Posterior cingulate gyrus (tissue), 11 donors: ENCODE results near the gene GSTM3.
"Not testable (repeated sequence)": the region's sequence is repeated elsewhere in the genome, so short reads cannot be mapped to it uniquely, and the experiment has no call there.

Source experiments
- DNase-seq, 10 donors: peaks; one replicate each; pipeline versions ENCODE4 v3.0.0 to v3.0.0-alpha.2; 2020 to 2021; ENCODE audit warnings: mixed read lengths in 3 of 10
- intact Hi-C: fragments of 100-400 bp; cut with DNase I; formaldehyde crosslinking; loops from one replicate; pipeline ENCODE4 v1.15.1; 2023

GSTM3 gene

GRCh38 chr1:109763646-109764415 is 23.0 kb upstream of the GSTM3 start, which contains the start of gene EPS8L3:
Gene EPS8L3 (minus strand): TSS chr1:109763923. CDS start chr1:109761749, 2,174 bp downstream.
- intact Hi-C loops: no loop called here
- DNase-seq: peak in 6 of 10 donors; percentile 2 to 80 (median 18)

DNA sequence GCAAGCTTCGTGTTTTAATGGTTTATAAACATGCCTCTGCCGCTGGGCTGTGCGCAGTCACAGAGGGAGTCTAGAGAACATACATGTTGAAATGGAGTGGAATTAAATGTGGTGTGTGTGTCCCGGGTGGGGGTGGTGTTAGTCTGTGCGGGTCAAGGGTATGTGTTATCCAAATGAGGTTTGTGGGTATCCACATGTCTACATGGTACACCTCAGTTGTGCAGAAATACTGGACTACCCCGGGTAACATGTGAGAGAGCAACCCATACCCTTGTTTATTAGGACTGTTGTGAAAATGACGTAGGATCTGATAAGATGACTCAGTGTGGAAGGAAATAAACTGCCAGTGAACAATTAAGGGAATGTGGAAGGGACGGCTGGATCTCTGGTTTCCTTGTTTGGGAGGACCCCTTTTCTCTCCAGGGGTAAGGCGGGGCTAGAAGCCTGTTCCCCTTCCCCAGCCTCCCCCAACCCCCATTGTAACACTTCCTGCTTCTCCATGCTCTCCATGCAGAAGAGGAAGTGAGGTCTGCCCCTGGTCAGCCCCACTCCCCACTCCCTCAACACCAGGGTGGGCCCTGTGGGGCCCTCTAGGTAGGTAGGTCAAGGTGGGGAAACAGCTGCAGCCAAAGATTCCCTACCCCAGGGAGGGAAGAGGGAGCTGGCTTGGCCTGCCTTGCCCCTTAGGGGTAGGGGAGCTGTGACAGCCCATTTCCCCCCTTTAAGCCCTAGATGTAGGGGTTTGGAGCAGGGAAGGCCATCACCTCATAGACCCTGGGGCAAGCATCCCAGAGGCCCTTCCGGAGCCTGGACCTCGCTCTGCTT is 22.2 kb upstream of the GSTM3 start:
- peak in 5 of 10 donors; percentile 6 to 35 (median 26) for DNase-seq
- intact Hi-C loops: no loop called here

DNA sequence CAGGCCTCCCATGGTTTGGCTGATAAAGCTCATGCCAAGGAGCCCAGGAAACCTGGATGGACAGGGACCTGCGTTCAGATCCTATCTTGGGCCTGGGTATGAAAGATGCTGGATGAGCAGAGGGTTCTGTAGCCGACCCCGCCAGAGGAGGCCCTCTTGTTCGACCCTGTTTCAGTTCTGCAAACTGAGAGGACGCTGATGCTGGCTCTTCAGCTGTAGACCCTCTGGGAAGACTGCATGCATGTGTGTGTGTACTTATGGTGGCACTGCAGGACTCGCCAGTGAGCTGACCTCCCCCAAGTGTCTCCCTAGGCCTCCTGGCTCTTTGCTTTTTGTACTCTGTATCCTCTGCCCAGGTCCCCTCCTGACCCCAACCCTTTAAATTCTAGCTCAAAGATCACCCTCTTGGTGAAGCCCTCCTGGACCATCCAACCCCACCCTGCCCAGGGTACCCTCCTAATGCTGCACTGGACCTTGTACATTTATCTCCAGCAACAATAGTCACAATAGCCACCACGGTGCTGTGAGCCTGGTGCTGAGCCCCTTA is 21.3 kb upstream of the GSTM3 start:
- intact Hi-C loops: no loop called here
- DNase-seq: peak in 4 of 10 donors; percentile 2 to 24 (median 16)

GRCh38 chr1:109761227-109762038 is 20.6 kb upstream of the GSTM3 start:
- DNase-seq: peak in 5 of 10 donors; percentile 14 to 81 (median 31)
- intact Hi-C loops: no loop called here

- peak in 5 of 10 donors; percentile 4 to 70 (median 30) for DNase-seq
- intact Hi-C loops: no loop called here
Measured at GRCh38 chr1:109760581-109761226, 19.9 kb upstream of the GSTM3 start.

GRCh38 chr1:109759513-109760334 is 18.9 kb upstream of the GSTM3 start:
- DNase-seq: peak in 4 of 10 donors; percentile 2 to 62 (median 34)

GRCh38 chr1:109757936-109758786 is 17.3 kb upstream of the GSTM3 start:
- intact Hi-C loops: no loop called here
- peak in 3 of 10 donors; percentile 2 to 63 (median 35) for DNase-seq

More at GRCh38 chr1:109759513-109760334, 18.9 kb upstream of the GSTM3 start:
- intact Hi-C loops: no loop called here

DNA sequence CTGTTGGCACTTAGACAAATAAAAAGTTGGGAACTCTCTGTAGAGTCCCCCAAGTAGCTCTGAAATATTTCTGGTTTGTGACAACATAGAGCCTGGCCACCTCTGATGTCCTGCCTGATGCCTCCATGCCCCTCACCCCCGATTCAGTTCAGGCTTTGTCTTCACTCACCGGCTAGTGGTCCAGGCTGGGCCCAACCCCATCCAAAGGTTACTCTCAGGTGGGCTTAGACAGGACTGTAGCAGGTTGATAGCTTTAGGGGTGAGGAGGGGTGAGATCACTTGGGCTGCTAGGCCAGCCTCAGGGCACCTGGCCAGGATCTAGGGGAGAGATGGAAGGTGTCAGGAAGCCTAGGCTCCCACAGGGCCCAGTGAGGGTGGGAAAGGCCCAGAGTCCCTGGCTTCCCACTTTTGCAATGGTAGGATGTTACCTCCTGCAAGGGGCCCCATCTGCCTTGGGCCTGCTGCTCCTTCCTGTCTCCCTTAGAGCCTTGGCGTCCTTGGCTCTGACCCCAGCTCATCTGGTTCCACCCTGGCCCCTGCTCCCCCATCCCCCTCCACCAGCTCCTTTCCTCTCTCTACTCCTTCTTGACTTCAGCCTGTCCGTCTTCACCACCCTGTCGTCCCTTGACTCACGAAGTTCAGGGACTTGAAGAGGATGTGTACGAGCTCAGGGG is 16.1 kb upstream of the GSTM3 start:
- intact Hi-C loops: no loop called here
- DNase-seq: peak in 1 of 10 donors; percentile 59

DNA sequence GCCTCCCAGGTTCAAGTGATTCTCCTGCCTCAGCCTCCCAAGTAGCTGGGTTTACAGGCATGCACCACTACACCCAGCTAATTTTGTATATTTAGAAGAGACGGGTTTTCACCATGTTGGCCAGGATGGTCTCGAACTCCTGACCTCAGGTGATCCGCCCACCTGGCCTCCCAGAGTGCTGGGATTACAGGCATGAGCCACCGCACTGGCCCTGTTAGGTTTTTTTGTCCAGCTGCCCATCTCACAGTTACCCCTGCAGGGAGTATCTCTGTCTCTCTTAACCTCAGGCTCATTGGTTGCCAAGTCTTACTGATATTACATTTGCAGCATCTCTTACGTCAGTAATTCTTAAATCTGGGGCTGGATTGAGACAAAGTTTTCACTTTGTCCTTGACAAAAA is 15.5 kb upstream of the GSTM3 start:
- DNase-seq: peak in 1 of 10 donors; percentile 32

DNA sequence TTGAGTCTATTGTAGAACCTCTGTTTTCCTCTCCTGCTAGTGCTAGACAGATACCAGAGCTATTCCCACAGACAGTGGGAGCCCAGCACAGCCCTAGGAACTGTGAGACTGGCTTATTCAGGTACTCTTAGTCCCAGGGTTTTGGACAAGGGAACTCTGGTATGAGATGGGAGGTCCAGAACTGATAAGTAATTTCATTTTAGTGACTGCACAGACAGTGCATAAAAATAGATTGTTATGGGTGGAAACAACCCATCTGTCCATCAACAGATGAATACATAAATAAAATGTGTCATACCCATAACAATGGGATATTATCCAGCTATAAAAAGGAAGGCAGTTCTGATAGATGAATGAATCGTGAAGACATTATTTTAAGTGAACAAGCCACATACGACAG is 13.9 kb upstream of the GSTM3 start:
- intact Hi-C loops: no loop called here
- DNase-seq: peak in 1 of 10 donors; percentile 16

More for the DNA sequence above, 15.5 kb upstream of the GSTM3 start:
- intact Hi-C loops: not testable (repeated sequence)

DNA sequence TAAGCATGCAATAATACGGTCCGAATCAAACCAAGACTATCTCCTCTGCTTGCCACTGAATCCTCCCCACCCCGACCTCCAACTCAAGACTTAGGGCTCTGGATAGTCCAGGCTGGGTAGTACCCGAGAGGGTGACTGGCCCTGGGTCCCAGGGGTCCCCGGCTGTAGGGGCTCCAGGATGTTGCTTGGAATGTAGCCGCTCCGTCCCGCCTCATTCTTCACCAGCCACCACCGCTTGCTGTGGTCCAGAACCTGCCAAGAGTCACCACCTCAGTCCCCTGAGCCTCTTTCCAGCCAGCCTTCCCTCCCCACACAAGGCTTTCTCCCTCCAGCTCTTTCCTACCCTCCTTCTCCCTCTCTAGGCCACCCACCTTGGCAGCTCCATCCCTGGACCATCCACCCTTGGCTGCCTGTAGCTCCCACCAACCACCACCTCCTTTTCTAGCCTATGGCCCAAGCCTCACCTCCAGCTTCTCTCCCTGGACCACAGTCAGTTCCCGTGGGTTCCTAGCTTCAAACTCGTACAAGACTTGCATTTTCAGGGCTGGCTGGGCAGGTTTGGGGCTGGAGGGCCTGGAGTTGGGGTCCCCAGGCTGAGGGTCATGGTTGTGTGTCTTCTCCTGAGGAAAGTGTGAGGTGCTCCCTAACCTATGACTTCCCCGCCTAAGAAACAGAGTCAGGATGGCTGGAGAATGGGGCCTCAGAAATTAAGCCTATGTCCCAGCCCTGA is 10.9 kb upstream of the GSTM3 start:
- peak in 1 of 10 donors; percentile 23 for DNase-seq
- intact Hi-C loops: no loop called here

GRCh38 chr1:109750920-109751319 is 10.1 kb upstream of the GSTM3 start:
- DNase-seq: no peak
- intact Hi-C loops: no loop called here

- intact Hi-C loops: no loop called here
- DNase-seq: peak in 1 of 10 donors; percentile 15
Measured at GRCh38 chr1:109750241-109750882, 9.5 kb upstream of the GSTM3 start.

GRCh38 chr1:109749221-109749620 is 8.4 kb upstream of the GSTM3 start:
- intact Hi-C loops: no loop called here

DNA sequence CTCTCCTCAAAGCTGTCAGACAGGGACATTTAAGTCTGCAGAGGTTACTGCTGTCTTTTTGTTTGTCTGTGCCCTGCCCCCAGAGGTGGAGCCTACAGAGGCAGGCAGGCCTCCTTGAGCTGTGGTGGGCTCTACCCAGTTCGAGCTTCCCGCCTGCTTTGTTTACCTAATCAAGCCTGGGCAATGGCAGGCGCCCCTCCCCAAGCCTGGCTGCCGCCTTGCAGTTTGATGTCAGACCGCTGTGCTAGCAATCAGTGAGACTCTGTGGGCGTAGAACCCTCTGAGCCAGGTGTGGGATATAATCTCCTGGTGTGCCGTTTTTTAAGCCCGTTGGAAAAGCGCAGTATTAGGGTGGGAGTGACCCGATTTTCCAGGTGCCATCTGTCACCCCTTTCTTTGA is 7.5 kb upstream of the GSTM3 start:
- intact Hi-C loops: not testable (repeated sequence)
- DNase-seq: peak in 2 of 10 donors; percentile 25 to 26

More at GRCh38 chr1:109749221-109749620, 8.4 kb upstream of the GSTM3 start:
- no peak for DNase-seq
